ENCODE measurements around the gene IL17C. TPM values are rescaled to one million over a fixed set of nuclear protein-coding genes. Genes with fewer than 3 reads are reported as not detected.
A peak's percentile ranks its signal among the peaks of the same experiment; 100 is the strongest.

Gene IL17C
- total RNA-seq, 1 experiment from 2014 or later: 0.28 TPM

DNA sequence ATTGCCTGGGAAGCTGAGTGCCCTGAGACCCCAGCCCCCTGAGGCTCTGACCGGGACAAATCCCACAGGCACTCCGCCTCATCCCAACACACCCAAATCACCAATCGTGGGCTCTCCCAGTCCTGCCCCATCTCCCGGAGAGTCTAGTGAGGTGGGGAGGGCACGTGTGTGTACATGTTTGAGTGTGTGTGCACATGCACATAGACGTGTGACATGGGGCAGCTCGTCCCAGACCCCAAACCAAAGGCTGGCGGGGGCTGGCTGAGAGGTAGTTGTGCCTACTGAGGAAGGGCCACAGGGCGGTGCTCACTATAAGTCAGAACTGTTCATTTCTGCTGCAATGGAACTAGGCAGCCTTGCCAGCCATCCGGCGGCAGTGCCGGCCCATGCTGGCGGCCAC is 39.3 kb downstream of the IL17C start:
- POLR2A ChIA-PET (ENCODE audit: low non-redundant PET): no interaction called here
- H3K27ac ChIP-seq (ENCODE audit: low read depth, low read length, poor library complexity, severe bottlenecking): no peak overlapping the region
- H3K4me3 ChIP-seq (ENCODE audit: low read depth, low read length, poor library complexity, severe bottlenecking): peak overlapping the region; percentile 12
- H3K9me3 ChIP-seq (ENCODE audit: low read depth, low read length, poor library complexity, severe bottlenecking): no peaks in the 10 kb centered on the region
- H3K27me3 ChIP-seq (replicated peaks; ENCODE audit: insufficient read depth, low read depth, low read length, poor library complexity): no peaks in the 10 kb centered on the region
- no TSS peak for BruUV-seq (replicated peaks)
- no peaks in the 10 kb centered on the region for H3K36me3 ChIP-seq (ENCODE audit: insufficient read depth, low read length, poor library complexity, severe bottlenecking)
- no peak for TF ChIP-seq EZH2 (IDR thresholded peaks at IDR 0.05; ENCODE audit: borderline replicate concordance, low read depth, low read length, poor library complexity, severe bottlenecking)
- TF ChIP-seq, protein P1, sequence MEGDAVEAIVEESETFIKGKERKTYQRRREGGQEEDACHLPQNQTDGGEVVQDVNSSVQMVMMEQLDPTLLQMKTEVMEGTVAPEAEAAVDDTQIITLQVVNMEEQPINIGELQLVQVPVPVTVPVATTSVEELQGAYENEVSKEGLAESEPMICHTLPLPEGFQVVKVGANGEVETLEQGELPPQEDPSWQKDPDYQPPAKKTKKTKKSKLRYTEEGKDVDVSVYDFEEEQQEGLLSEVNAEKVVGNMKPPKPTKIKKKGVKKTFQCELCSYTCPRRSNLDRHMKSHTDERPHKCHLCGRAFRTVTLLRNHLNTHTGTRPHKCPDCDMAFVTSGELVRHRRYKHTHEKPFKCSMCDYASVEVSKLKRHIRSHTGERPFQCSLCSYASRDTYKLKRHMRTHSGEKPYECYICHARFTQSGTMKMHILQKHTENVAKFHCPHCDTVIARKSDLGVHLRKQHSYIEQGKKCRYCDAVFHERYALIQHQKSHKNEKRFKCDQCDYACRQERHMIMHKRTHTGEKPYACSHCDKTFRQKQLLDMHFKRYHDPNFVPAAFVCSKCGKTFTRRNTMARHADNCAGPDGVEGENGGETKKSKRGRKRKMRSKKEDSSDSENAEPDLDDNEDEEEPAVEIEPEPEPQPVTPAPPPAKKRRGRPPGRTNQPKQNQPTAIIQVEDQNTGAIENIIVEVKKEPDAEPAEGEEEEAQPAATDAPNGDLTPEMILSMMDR (conservative IDR thresholded peaks at IDR 0.05; ENCODE audit: low read depth, low read length): no peak
- intact Hi-C loops (cut with micrococcal nuclease; ENCODE audit: unreplicated experiment): no loop called here
- CTCF ChIA-PET: no interaction called here
- no peak for DNase-seq (ENCODE audit: low spot score)
- no peaks in the 10 kb centered on the region for H3K4me1 ChIP-seq (ENCODE audit: insufficient read depth, low read length, poor library complexity, severe bottlenecking)

DNA sequence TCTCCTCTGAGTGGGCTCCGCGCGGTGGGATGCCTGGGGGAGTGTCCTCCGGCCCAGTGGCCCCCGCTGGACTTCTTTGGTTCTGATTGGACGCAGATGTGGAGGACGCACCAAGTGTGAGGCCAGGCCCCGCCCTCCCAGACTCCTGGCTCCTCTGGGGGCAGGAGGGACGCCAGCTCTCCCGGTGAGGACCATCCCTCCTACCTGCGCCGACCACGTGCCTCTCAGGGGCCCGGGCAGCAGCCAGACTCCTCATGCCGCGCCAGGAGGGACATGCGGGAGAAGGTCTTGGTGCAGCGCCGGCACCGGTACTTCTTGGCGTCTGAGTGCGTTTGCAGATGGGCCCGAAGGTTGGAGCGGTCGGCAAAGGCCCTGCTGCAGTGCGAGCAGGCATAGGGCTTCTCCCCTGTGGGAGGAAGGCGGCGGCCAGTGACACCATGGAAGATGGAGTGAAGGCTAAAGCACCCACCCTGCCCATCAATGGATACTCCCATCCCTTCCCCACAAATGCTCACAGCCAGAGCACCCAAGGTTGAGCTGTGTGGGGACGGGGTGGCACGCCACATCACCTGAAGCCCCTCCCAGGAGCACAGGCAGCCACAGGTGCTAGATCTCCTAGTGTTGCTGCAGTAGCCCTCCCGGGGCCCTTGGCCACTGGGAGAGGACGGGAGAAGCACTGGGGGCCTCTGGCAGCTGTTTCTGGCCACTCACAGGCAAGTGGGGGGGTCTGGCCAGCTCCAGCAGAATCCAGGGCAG is 40.0 kb downstream of the IL17C start:
- no peak for TF ChIP-seq EZH2 (IDR thresholded peaks at IDR 0.05; ENCODE audit: borderline replicate concordance, low read depth, low read length, poor library complexity, severe bottlenecking)
- TF ChIP-seq, protein P1 (conservative IDR thresholded peaks at IDR 0.05; ENCODE audit: low read depth, low read length): no peak
- no peak overlapping the region for H3K27ac ChIP-seq (ENCODE audit: low read depth, low read length, poor library complexity, severe bottlenecking)
- no peaks in the 10 kb centered on the region for H3K4me1 ChIP-seq (ENCODE audit: insufficient read depth, low read length, poor library complexity, severe bottlenecking)
- intact Hi-C loops (cut with micrococcal nuclease; ENCODE audit: unreplicated experiment): no loop called here
- ChIA-PET CTCF (no interaction called here), POLR2A (ENCODE audit: low non-redundant PET) (no interaction called here)
- peak overlapping the region; percentile 12 for H3K4me3 ChIP-seq (ENCODE audit: low read depth, low read length, poor library complexity, severe bottlenecking)
- H3K36me3 ChIP-seq (ENCODE audit: insufficient read depth, low read length, poor library complexity, severe bottlenecking): no peaks in the 10 kb centered on the region
- H3K27me3 ChIP-seq (replicated peaks; ENCODE audit: insufficient read depth, low read depth, low read length, poor library complexity): no peaks in the 10 kb centered on the region
- no peaks in the 10 kb centered on the region for H3K9me3 ChIP-seq (ENCODE audit: low read depth, low read length, poor library complexity, severe bottlenecking)
- peak; percentile 49 for DNase-seq (ENCODE audit: low spot score)
- BruUV-seq (replicated peaks): no TSS peak

DNA sequence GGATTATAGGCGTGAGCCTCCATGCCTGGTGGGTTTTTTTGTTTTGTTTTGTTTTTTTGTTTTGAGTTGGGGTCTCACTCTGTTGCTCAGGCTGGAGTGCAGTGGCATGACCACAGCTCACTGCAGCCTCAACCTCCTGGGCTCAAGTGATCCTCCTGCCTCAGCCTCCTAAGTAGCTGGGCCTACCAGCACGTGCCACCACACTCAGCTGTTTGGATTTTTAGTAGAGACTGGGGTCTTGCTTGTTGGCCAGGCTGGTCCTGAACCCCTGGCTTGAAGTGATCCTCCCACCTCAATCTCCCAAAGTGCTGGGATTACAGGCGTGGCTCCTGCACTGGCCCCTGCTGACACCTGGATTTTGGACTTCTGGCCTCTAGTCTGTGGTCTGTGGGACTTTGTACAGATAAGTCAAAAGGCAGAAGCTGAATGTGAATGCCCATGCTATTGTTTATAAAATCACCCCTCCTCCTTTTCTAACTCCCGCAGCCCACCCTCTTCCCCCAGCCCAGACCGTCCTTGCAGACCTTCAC is 42.2 kb downstream of the IL17C start:
- ChIA-PET CTCF (no interaction called here), POLR2A (ENCODE audit: low non-redundant PET) (no interaction called here)
- no peaks in the 10 kb centered on the region for H3K9me3 ChIP-seq (ENCODE audit: low read depth, low read length, poor library complexity, severe bottlenecking)
- no peaks in the 10 kb centered on the region for H3K36me3 ChIP-seq (ENCODE audit: insufficient read depth, low read length, poor library complexity, severe bottlenecking)
- H3K4me3 ChIP-seq (ENCODE audit: low read depth, low read length, poor library complexity, severe bottlenecking): no peak overlapping the region
- H3K27me3 ChIP-seq (replicated peaks; ENCODE audit: insufficient read depth, low read depth, low read length, poor library complexity): no peaks in the 10 kb centered on the region
- no TSS peak for BruUV-seq (replicated peaks)
- intact Hi-C loops (cut with micrococcal nuclease; ENCODE audit: unreplicated experiment): no loop called here
- H3K4me1 ChIP-seq (ENCODE audit: insufficient read depth, low read length, poor library complexity, severe bottlenecking): peaks cover 3% of the 10 kb centered on the region
- H3K27ac ChIP-seq (ENCODE audit: low read depth, low read length, poor library complexity, severe bottlenecking): no peak overlapping the region
- TF ChIP-seq, protein P1 (conservative IDR thresholded peaks at IDR 0.05; ENCODE audit: low read depth, low read length): no peak
- TF ChIP-seq EZH2 (IDR thresholded peaks at IDR 0.05; ENCODE audit: borderline replicate concordance, low read depth, low read length, poor library complexity, severe bottlenecking): no peak
- no peak for DNase-seq (ENCODE audit: low spot score)

Data from A673 (cell line).